EL (cell line): ENCODE measurements around the gene TEKT4.
"Not testable (repeated sequence)": the region's sequence is repeated elsewhere in the genome, so short reads cannot be mapped to it uniquely, and the experiment has no call there.

Source experiments
- DNase-seq: peaks from one replicate; pipeline ENCODE4 v3.0.0-alpha.2; 2016

TEKT4 gene

DNA sequence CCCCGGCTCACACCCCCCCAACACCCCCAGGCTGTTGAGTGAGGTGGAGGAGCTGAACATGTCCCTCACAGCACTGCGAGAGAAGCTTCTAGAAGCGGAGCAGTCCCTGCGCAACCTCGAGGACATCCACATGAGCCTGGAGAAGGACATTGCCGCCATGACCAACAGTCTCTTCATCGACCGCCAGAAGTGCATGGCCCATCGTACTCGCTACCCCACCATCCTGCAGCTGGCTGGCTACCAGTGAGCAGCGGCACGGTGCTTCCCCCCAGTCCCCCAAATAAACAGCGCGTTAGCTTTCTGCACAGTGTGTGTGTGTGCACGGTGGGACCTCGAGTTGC, 5.3 kb downstream of the TEKT4 start:
- no peak for DNase-seq

DNA sequence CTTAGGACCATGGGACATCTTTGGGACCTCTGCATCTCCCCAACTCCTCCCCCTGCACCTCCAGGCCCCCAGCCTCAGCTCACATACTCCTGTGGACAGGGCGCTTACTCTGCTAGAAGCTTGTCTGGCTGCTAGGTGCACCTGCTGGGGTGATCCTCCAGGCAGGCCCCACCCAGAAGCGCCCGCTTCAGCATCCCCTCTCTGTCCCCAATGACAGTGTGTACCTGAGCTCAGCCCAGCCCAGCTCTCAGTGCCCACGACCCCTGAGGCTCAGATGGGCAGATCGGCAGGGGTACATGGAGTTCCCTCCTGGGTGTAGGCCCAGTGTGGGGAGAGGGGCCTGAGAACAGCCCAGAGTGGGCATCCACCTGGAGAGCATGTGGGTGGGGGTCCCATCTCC, 5.9 kb downstream of the TEKT4 start:
- DNase-seq = no peak

DNA sequence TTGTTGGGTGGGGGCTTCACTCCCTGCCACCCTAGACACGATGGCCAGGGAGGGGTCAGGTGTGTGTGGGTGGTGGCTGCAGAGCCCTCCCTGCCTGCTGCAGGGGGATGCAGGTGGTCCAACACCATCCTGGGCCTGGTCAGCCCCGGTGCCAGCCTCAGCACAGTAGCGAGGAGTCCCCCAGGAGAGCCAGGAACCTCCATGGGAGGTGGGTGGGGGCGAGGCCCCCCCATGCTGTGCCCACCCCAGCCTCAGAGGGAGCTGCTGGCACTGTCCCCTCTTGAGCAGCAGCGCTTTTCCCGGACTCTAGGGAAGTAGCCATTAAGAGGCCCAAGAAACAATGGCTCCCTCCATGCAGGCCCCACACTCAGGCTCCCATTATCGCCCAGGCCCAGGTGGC, 7.3 kb downstream of the TEKT4 start:
- DNase-seq = not testable (repeated sequence)

DNA sequence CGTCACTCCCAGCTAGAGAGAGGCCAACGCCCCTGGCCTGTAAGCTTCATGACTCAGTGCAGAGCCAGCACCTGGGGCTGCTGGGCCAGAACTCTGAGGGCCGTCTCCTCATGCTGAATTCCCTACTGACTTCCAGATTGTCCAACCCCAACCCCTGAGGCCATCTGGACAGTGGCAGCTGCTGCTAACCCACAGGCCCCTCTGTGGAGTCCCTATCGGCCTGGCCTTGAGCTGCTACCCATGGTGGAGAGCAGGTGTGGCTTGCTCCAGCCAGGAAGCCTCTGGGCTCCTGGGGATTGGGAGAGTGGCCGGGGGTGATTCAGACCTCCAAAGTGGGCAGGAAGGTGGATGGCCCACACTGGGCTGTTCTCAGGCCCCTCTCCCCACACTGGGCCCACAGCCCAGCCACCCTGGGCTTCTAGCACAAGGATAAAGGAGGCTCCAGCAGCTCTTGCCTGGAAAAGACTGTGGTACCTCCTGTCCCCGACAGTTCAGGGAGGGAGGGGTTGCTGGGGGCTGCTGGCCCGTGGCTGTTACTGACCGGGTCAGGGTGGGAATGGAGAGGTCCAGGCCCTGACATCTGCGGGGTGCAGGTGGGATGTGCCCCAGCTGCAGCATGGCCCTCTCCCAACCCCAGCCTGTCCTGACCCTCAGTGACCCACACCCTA, 8.2 kb downstream of the TEKT4 start:
- DNase-seq = no peak

DNA sequence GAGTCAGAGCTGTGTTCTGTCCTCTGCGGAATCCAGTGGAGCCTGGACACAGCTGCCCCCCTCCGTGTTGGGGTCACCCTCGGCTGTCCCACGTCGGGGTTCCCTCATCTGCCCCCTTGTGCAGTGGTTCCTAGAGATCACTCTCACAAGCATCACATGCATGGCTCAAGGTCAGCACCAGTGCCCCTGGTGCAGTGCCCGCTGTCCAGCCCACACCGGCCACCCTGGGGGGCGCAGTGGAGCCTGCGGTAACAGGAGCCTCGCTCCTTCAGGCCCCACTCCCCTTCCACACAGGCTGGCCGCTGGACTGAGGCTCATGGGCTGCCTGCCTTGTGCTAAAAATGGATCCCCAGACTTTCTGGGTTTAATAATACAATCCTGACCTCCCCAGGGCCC, 8.8 kb downstream of the TEKT4 start:
- no peak for DNase-seq

DNA sequence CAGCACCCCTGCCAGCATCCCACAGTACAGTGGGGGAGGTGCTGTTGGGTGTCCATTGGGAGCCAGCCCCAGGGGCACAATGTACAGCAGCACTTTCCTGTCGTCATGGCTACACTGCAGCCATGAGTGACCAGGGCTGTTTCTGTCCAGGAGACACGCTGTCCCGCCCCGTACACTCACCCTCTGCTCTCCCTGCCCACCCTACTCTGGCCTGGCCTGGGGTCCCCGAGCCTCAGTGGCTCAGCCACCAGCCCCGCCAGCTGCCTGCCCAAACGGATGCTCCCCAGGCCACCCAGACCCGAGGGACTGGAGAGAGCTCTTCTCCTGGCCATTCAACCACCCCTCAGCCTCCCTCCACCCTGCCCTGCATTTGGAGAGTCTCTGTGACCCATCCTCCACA, 9.3 kb downstream of the TEKT4 start:
- DNase-seq = no peak

DNA sequence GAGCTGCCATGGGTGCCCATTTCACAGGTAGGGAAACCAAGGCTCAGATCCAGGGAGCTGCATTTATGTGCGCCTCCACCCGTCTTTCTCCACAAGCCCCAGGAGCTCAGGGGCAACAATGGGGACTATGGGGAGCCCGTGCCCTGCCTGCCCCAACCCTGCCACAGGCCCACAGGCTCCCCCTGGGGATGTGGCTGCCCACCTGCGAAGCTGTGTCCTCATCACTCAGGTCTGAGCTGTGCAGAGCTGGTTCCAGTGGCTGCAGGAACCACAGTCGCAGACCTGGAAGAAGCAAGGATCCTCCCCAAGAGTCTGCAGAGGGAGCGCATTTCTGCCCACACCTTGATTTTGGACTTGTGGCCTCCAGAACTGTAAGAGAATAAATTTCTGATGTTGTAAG, 9.8 kb downstream of the TEKT4 start:
- no peak for DNase-seq

DNA sequence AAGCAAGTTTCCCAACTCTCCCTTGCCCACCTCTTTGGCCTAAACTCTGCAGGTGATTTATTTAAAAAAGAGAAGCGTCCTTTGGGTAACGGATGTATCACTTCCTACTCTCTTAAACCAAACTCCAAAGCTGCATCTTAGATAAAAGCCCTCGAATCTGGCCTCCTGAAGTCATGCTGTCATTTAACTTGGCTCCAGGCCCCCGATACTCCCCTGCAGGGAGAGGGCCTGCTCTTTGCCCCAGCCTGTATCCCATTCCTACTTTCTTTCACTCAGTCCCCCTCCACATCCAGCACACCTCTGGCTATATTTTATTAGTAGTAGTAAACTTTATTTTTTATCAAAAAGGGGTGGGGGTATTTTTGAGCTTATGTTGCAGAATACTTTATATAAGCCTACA, 19.0 kb downstream of the TEKT4 start:
- no peak for DNase-seq

DNA sequence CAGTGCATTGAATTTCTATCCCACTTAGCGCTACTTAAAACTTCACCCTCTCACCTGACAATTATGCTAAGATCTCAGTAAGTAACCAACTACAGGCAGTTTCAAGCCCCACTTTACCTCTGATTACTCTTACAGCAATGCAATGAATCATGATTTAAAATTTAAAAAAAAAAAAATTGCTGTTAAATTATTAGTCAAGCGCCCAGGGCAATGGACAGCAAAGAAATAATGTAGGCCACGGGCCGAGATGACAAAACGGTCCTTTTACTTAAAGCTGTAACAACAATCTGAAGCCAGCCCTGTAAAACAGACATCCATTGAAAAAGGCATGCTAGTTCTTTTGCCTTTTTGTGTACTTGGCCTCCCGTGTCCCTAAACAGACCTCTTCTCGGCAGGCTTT, 24.0 kb downstream of the TEKT4 start:
- peak; percentile 55 for DNase-seq

DNA sequence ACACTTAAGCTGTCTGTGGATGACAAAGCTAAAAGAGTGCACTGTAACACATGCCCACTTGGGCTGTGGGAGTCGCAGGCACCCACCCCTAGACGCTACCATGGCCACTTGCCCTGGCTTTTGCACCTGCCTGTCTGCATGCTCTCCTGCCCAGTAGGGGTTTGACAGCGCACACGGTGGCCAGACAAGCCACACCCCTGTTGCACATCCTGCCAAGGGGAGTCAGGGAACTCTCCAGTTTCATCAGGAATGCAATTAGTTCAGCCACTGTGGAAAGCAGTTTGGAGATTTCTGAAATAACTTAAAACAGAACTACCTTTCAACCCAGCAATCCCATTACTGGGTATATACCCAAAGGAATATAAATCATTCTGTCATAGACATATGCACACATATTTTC, 35.7 kb downstream of the TEKT4 start:
- not testable (repeated sequence) for DNase-seq

DNA sequence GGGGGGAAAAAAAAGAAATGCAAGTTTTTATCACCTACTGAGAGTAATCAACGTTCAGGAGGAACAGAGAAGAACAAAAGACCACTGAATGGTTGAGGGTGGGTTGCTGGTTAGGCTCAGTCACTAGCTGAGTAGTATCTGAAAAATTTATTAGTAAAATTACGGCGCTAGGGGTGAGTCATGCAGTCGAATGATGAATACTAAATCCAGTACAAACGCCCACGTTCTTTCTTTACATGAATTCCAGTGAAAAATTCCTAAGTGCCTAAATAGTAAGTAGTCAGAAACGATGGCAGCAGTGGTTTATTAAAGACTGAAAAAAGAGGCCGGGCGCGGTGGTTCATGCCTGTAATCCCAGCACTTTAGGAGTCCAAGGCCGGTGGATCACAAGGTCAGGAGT, 52.0 kb downstream of the TEKT4 start:
- DNase-seq = peak; percentile 78

DNA sequence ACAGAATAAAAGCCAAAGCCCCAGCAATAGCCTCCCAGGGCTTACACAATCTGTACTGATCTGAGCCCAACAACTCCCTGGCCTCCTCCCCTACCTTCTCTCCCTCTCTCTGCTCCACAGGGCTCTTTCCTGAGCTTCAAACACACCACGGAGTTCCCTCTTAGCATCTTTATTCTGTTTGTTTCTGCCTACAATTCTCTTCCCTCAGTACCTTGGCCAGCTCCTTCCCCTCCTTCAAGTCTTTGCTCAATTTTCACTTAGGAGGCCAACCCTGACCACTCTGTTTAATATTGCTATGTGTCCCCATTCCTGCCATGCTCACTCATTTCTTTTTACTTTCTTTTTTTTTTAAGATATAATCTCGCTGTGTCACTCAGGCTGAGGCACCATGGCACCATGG, 53.8 kb downstream of the TEKT4 start:
- not testable (repeated sequence) for DNase-seq
